HG03342 (cell line): ENCODE data around the gene ACTN1.
"Not testable (repeated sequence)": the region's sequence is repeated elsewhere in the genome, so short reads cannot be mapped to it uniquely, and the experiment has no call there.

Source experiments
- ATAC-seq: cut with Tn5 transposase; IDR thresholded peaks from one replicate; pipeline ENCODE4 v1.9.1; 2021; ENCODE audit warnings: mild to moderate bottlenecking, moderate library complexity; ENCODE audit not compliant: unreplicated experiment

ACTN1 gene

DNA sequence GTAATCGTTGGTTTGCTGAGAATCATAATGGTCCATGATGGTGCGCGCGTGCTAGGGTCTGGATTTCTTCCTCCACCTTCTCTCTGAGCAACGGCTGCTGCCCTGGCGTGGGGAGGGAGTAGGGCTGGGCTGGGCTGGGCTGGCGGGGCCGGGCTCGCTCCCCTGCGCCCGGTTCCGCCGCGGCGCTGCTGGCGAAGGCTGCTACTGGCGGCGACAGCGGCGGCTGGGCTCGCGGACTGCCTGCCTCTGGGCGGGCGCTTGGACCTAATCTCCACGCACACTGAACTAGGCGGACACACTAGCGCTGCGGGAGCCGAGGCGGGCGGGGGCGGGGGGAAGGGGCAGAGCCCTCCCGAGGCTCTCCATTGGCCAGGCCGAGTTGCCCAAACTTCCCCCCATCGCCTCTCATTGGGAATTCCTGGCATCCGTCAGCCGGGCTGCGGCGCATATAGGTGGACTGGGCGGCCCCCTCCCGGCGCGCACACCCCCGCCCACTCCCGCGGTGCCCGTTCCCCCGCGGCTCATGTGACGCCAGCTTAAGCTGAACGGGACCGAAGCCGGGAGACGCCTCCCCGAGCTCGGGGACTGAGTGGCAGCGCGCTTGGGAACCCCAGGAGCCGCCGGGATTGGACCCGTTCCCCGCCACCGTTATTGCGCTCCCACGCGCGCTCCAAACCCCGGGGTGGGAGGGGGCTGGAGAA, at the start of gene ACTN1:
ACTN1 (minus strand) TSS at position 282 of the 701 bp plus-strand sequence; CDS start at position 36, 246 bp downstream.
- ATAC-seq = no peak

- no peak for ATAC-seq
Observed at GRCh38 chr14:69027242-69027913, 48.3 kb upstream of the ACTN1 start.

- ATAC-seq = no peak
Observed at GRCh38 chr14:69023035-69023434, 43.9 kb upstream of the ACTN1 start.

DNA sequence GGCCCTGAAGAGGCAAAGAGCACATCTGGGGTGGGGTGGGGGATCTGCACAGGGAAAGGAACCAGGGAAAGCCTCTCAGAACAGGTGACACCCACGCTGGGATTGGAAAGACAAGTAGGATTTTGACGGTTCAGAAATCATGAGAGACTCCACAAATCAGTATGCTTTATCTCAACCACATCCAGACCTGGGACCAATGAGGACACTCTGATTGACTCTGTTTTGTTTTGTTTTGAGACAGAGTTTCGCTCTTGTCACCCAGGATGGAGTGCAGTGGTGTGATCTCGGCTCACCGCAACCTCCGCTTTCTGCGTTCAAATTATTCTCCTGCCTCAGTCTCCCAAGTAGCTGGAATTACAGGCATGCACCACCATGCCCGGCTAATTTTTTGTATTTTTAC, 43.0 kb upstream of the ACTN1 start:
- ATAC-seq = not testable (repeated sequence)

- no peak for ATAC-seq
Observed at GRCh38 chr14:69017706-69018105, 38.6 kb upstream of the ACTN1 start.

GRCh38 chr14:69014829-69015259, 35.7 kb upstream of the ACTN1 start:
- no peak for ATAC-seq

GRCh38 chr14:69013943-69014782, 35.1 kb upstream of the ACTN1 start:
- ATAC-seq = no peak

DNA sequence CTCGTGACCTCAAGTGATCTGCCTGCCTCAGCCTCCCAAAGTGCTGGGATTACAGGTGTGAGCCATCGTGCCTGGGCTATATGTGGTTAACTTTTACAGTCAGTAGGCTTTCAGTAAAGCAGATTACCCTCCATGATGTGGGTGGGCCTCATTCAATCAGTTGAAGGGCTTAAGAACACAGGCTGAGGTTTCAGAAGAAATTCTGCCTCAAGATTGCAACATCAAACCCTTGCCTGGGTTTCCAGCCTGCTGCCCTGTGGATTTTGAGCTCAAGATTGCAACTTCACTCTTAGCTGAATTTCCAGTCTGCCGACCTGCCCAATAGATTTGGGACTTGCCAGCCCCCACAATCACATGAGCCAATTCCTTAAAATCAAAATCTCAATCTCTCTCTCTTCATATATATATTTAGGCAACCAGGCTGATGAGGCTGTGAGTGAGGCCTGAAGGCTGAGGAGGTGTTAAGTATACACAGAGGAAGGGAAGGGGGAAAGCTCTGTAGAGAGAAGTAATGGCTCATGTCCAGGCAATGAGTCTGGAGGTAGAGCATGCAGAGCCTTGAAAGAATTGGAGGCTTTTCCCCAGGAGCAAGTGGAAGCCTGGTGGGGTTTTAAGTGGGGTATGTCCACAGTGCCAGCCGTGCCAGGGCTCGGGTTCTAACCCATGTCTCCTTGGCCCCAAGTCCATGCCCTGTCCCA, 33.3 kb upstream of the ACTN1 start:
- ATAC-seq = no peak

- no peak for ATAC-seq
Observed at GRCh38 chr14:69010648-69011047, 31.5 kb upstream of the ACTN1 start.

DNA sequence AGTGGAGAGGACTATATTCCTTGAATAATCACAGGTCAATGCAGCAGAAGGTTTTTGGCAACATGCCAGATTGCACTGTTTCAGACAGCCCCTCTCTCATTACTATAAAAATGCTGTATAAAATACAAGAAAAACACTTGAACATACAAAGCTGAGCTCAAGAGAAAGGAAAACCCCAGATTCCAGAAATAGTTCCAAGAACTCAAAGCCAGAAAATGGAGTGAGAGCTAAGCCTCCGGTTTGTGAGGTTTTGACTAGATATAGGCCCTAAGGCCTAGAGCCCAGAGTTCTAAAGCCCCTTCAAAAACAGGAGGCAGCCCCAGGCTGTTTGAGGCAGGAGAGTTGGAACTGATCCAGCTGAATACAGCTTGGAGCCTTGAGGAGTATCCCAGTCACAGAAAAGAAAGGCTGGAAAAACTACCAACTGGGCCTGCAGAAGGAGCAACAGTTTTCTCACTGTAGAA, 29.4 kb upstream of the ACTN1 start:
- no peak for ATAC-seq

DNA sequence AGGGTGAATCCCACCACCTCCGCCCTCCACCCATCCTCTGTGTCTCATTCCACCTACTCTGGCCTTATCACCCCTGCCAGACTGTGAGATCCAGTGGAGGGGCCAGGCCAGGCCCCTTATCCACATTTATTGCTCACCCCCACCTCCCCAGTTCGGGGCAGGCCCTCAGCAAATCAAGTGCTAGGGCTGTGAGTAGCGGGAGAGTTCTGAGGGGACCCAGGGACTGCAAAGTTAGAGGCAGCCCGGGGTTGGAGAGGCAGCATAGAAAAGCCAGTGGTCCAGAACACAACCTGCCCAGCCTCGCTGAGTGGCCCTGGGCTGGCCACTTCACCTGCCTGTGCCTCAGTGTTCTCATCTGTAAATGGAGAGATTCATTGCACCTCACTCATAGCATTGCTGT, 27.2 kb upstream of the ACTN1 start:
- no peak for ATAC-seq

- no peak for ATAC-seq
Observed at GRCh38 chr14:69005432-69006148, 26.5 kb upstream of the ACTN1 start.

GRCh38 chr14:69004731-69005431, 25.8 kb upstream of the ACTN1 start:
- ATAC-seq = no peak

DNA sequence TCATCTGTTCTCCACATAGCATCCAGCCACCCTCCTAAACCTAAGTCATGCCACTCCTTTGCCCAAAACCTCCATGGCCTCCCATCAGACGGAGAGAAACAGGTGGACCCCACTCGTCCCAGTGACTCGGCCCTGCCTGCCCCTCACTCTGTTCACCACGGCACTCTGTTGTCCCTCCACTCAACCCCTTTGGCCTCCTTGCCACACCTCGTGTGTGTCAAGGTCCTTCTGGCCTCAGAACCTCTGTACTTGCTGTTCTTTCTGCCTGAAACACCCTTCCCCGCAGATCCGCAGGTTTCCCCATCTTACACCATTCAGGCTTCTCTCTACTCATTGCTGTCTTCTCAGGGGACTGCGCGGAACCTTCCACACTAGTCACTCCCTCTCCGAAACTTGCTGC, 24.5 kb upstream of the ACTN1 start:
- ATAC-seq = no peak

DNA sequence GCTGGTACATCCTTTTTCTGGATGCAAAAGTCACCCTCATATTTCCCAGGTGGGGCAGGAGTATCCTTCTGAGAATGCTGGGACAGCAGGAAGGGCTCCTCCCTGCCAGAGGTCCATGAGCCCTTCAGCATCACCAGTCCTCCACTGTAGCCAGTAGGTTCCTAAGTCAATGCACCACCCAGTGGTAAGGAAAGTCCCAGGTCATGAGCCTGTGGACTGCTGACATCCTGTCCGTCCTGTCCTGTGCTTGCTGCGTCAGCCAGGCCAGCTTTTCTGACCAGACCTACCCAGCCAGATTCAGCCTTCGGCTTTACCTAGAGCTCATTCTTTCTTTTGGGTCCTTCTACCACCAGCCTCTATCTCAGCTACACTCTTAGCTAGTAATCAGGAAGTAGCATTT, 23.0 kb upstream of the ACTN1 start:
- no peak for ATAC-seq

DNA sequence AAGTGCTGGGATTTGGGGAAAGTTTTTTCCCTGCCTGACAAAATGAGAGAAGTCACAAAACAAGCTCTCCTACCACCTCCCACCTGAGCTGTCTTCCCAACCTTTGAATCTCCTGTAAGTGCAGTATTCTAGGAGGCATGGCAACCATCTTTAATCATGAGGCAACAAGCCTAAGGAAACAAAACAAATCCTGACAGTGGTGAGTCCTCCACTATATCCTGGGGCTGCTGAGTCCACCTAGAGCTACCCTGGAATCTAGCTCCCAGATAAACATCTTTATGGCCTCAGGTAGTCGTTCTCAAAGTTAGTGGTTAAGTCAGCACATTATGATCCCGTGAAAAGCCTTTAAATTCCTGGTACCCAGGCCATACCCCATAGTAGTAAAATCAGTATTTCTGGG, 22.3 kb upstream of the ACTN1 start:
- no peak for ATAC-seq

DNA sequence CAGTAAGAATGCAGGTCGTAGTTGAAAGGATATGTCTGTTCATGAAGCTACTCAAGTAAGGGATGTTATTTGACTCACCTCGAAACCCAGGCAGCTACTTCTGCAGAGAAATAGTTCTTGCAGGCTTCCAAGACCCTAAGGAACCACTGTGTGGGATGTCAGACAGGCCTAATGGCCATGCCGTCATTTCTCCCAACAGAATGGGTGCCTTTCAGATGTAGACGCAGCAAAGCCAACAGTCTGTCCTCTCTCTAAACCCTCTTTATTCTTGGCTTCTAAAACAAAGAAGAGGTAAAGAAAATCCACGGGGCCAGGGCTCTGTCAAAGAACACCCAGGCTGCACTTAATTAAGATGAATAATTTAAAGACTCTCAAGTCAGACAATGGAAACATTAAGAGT, 19.0 kb upstream of the ACTN1 start:
- ATAC-seq = no peak

- no peak for ATAC-seq
Observed at GRCh38 chr14:68995731-68996130, 16.6 kb upstream of the ACTN1 start.

GRCh38 chr14:68994056-68994455, 15.0 kb upstream of the ACTN1 start:
- ATAC-seq = no peak

DNA sequence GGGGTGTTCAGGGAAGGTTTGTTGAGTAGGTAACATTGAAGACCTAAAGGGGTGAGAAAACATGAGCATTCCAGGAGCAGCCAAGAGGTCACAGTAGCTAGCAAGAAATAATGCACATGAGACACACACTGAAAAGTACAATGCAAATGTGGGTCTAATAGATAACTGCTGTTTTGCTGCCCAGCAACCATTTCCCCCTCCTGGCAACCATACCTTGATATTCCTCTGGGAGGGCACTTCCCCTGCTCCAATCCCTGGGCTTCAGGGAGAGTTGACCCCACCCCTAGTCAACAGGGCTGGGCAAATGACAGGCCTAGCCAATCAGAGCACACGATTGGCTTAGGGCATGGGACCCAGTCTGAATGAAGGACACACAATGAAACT, 8.5 kb upstream of the ACTN1 start:
- ATAC-seq = no peak
